HG03064 (cell line): Measurements from ENCODE around the gene BNIP5.
"Not testable (repeated sequence)": the region's sequence is repeated elsewhere in the genome, so short reads cannot be mapped to it uniquely, and the experiment has no call there.

Experiments
- ATAC-seq: cut with Tn5 transposase; IDR thresholded peaks from one replicate; pipeline ENCODE4 v1.9.1; 2021; ENCODE audit warnings: low read depth; ENCODE audit not compliant: unreplicated experiment

The BNIP5 gene

DNA sequence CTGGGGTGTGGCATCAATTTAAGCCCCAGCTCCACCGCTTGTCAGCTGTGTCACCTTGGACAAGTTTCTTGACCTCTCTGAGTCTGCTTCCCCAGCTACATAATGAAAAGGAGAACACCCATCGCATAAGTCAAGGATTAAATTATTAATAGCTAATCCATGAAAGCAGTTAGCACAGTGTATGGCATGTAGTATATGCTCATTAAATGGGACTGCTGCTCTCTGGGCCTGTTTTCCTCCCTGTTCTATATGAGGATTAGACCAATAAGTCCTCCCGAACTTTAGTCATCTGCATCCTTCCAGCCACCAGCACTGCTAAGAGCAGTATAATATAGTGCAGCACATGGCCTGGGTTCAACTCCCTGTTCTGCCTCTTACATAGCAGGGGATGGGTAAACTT lies 31.1 kb upstream of the BNIP5 start:
- ATAC-seq: no peak

DNA sequence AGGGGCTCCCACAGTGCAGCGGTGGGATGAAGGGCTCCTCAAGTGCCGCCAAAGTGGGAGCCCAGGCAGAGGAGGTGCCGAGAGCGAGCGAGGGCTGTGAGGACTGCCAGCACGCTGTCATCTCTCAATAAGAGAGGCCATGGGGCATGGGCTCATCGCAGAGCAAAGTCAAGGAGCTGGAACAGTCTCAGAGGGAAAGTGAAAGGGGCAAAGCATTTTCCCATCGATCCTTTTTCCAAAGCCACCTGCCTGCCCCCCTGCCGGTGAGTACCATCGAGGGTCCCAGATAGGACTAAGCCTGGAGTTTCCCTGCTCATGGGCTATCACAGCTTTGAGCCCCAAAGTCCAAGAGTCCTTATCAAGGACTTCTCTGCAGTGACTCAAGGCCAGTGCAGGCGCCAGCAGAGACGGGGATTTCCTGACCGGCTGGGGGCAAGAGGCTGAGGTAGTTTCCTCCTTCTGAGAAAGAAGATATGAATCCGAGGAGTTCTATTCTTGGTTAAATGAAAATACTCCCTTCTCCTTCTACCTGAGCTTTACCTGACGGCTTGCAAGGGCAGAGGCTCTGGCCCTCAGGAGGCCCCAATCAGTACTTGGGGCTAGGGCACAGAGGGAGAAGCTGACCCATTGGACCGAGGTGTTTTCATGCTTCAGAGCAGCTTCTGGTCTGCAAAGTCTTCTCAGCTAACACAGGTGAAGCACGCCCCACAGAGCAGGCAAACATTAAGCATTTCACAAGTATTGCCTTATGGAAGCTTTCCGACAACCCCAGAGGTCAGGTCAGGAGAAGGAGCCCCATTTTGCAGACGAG lies 28.2 kb upstream of the BNIP5 start:
- ATAC-seq: no peak

- ATAC-seq: not testable (repeated sequence)
These were observed 27.5 kb upstream of the BNIP5 start for GRCh38 chr6:36364061-36364635.

- not testable (repeated sequence) for ATAC-seq
These were observed 26.7 kb upstream of the BNIP5 start for GRCh38 chr6:36363371-36363752.

- no peak for ATAC-seq
These were observed 26.1 kb upstream of the BNIP5 start for GRCh38 chr6:36362551-36363370.

- no peak for ATAC-seq
These were observed 24.4 kb upstream of the BNIP5 start for GRCh38 chr6:36361071-36361470.

DNA sequence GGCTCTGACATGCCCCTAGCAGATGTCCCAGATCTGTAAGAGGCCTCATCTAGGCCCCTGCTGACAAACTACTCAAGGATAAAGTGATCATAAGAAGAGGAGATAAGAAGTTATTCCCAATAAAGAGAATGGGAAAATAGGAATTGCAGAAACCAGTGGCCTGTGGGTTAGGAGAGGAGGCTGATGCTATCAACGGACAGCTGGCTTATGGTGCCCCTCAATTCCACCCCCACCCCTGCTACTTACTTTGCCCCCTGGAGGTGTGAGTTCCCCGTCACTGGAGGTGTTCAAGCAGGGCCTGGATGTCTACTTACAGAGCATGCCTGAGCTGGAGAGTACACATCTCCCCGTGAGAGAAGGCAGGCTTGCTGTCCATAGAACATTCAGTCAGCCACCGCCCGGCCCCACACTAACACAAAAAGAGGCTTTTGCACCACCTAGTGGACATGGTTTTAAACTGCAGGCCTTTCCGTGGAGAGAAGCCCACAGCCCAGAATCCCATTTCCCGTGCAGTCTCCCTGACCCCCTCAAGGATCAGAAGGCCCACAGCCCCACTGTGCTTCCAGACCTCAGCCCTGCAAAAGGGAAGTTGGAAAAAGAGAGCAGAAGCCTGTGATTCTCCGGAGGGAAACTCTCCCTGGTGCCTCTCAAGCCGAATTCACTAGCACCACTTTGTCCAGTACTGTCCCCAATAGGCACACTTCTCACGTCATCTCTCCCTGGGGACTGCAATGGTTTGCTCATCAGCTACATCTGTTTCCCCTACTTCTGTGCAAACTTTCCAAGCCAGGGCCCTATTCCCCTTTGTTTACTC lies 23.8 kb upstream of the BNIP5 start:
- ATAC-seq: no peak

- no peak for ATAC-seq
These were observed 21.7 kb upstream of the BNIP5 start for GRCh38 chr6:36358226-36358915.

DNA sequence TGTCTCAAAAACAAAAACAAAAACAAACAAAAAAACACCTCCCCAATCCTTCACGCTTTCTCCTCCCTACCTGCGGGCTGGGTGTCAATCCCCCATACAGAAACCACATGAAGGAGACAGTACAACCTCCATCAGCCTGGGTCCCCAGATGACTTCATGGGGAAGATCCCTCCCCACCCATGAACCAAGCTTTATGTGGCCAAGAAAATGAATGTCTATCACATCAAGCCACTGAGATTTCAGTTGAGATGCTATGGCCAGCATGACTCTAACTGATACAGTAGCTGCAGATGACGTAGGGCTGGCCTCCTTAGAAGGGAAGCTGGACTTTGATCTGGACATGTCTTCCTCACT lies 21.2 kb upstream of the BNIP5 start:
- ATAC-seq: no peak

GRCh38 chr6:36355819-36356218 lies 19.1 kb upstream of the BNIP5 start:
- no peak for ATAC-seq

DNA sequence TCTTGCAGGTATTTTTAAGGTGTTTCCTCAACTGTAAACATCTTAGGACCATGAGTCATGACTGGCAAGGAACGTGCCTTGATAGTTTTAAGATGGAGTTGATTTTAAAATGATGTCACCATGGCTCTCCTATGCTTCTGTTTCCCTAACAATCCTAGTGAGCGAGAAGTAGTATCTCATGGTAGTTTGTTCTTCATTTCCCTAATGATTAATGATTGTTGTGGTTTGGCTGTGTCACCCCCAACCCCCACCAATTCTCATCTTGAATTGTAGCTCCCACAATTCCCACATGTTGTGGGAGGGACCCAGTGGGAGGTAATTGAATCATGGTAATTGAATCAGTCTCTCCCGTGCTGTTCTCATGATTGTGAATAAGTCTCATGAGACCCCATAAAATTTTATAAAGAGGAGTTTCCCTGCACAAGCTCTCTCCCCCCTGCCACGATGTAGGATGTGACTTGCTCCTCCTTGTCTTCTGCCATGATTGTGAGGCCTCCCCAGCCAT lies 16.8 kb upstream of the BNIP5 start:
- ATAC-seq: no peak

DNA sequence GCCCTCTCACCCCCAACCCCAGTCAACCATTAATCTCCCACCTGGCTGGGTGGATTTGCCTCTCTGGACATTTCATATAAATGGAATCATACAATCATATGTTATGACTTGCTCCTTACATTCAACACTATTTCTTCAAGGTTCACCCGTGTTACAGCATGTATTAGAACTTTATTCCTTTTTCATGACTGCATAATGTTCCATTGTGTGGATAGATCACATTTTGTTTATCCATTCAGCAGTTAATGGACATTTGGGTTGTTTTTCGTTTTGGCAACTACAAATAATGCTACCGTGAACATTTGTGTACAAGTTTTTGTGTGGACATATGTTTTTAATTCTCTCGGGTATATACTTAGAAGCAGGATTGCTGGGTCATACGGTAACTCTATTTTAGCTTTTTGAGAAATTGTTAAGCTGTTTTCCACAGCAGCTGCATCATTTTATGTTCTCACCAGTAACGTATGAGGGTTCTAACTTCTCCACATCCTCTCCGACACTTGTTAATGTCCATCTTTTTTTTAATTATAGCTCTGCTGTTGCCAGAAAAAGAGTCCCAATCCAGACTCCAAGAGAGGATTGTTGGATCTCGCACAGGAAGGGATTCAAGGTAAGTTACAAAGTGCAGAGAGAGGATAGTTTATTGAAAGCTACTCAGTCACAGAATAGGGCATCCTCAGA lies 15.9 kb upstream of the BNIP5 start:
- ATAC-seq: no peak

GRCh38 chr6:36350681-36351571 lies 14.2 kb upstream of the BNIP5 start:
- no peak for ATAC-seq

DNA sequence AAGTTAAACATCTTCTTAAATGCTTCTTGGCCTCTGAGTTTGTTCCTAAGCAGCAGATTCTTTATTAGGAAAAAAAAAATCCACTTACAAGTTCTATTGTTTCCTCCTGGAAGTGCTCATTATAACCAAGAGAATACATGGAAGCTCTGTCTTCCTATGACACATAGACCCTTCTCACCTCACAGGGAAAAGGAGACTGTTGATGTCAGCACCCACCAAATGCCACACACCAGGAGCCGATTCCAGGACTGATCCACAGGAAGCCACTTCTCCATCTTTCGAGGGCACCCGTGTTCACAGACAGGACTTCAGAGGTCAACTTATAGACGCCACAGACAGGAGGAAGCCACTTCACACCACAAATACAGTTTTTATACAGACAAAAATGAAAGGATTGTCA lies 13.4 kb upstream of the BNIP5 start:
- no peak for ATAC-seq

DNA sequence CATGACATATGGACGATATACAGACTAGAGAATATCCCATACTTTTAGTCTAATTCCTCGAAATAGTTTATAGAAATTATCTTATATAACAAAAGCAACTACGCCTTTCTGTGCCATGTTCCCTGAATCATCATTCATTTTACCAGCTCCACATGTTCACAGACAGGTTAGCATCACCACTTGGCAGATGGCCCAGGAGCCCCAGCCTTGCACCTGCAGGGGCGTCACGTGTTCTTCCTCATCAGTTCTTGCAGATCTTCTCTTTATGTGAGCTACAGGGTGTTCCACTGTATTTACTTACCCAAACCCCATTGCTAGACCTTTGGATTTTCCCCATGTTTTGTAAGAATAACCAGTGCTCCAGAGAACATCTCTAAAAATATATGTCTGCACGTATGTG lies 12.6 kb upstream of the BNIP5 start:
- ATAC-seq: no peak

- ATAC-seq: no peak
These were observed 10.9 kb upstream of the BNIP5 start for GRCh38 chr6:36347621-36348020.

- ATAC-seq: no peak
These were observed 10.0 kb upstream of the BNIP5 start for GRCh38 chr6:36346486-36347273.
